ENCODE measurements around the gene HSFX2.

DNA sequence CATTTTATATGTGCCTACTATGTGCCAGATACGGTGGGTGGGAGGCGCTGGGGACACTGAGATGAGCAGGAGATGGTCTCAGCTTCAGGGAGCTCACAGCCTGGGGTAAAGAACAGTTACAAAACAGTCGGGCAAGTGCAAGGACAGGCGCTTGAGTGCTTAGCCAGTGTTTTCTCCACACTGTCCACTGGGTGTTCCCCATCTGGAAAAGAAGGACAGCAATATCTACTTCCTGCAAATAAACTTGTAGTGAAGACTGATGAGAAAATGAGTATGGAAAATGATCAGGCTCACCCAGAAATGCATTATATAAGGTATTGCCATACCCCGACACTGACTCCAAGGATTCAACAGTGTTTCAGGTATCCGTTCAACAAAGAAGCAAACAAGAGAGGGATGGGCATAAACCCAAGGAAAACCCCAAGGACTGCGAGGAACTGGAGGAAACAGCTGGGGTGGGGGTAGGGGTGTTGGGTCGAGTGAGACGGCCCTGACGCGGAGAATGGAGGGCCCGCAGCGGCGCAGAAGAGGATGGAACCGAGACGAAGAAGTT, 35.6 kb upstream of the HSFX2 start:
- TF ChIP-seq POLR2AphosphoS5 (IDR thresholded peaks at IDR 0.05) (no peak), POLR2A (IDR thresholded peaks at IDR 0.05; ENCODE audit: low read depth) (no peak)
- TF ChIP-seq, protein P1, sequence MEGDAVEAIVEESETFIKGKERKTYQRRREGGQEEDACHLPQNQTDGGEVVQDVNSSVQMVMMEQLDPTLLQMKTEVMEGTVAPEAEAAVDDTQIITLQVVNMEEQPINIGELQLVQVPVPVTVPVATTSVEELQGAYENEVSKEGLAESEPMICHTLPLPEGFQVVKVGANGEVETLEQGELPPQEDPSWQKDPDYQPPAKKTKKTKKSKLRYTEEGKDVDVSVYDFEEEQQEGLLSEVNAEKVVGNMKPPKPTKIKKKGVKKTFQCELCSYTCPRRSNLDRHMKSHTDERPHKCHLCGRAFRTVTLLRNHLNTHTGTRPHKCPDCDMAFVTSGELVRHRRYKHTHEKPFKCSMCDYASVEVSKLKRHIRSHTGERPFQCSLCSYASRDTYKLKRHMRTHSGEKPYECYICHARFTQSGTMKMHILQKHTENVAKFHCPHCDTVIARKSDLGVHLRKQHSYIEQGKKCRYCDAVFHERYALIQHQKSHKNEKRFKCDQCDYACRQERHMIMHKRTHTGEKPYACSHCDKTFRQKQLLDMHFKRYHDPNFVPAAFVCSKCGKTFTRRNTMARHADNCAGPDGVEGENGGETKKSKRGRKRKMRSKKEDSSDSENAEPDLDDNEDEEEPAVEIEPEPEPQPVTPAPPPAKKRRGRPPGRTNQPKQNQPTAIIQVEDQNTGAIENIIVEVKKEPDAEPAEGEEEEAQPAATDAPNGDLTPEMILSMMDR (IDR thresholded peaks at IDR 0.05): peak in 1 of 3 experiments; percentile 19

Measured in esophagus muscularis mucosa (tissue), 3 donors.